Measurements from ENCODE around the gene IFNAR1.
A peak's percentile ranks its signal among the peaks of the same experiment; 100 is the strongest.
"Not testable (repeated sequence)": the region's sequence is repeated elsewhere in the genome, so short reads cannot be mapped to it uniquely, and the experiment has no call there.

Gene IFNAR1

GRCh38 chr21:33308586-33309490, 15.9 kb upstream of the IFNAR1 start:
- no peak for DNase-seq

DNA sequence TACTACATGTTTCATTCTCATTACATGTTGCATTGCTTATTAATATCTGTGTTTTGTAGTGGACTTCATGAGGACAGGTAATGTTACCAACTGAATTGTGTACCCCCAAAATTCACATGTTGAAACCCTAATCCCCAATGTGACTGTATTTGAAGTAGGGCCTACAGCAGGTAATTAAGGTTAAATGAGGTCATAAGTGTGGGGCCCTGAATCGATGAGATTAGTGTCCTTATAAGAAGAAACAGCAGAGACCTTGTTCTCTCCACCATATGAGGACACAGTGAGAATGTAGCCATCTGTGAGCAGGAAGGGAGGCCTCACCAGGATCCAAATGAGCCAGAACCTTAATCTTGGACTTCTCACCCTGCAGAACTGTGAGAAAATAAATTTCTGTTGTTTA, 15.0 kb upstream of the IFNAR1 start:
- no peak for DNase-seq

DNA sequence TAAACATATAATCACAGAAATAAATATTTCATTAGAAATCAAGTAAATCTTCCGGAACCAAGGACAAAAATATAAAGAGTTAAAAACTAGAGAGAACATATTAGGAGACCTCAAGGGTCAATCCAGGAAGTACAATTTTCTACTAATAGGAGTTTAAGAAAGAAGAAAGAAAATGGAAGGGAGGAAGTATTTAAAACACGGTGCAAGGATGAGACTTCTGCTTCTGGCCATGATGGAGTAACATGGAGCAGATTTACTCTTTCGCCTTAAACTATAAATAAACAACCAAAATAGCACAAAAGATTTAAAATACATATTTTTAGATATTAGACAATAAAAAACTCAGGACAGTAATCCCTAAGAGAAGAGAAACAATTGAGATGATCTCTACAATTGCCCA, 12.6 kb upstream of the IFNAR1 start:
- no peak for DNase-seq

GRCh38 chr21:33313183-33313582, 11.6 kb upstream of the IFNAR1 start:
- DNase-seq = no peak

GRCh38 chr21:33313611-33314010, 11.2 kb upstream of the IFNAR1 start:
- no peak for DNase-seq

- no peak for DNase-seq
These were observed 10.7 kb upstream of the IFNAR1 start for GRCh38 chr21:33314111-33314510.

GRCh38 chr21:33315946-33316710, 8.6 kb upstream of the IFNAR1 start:
- no peak for DNase-seq

DNA sequence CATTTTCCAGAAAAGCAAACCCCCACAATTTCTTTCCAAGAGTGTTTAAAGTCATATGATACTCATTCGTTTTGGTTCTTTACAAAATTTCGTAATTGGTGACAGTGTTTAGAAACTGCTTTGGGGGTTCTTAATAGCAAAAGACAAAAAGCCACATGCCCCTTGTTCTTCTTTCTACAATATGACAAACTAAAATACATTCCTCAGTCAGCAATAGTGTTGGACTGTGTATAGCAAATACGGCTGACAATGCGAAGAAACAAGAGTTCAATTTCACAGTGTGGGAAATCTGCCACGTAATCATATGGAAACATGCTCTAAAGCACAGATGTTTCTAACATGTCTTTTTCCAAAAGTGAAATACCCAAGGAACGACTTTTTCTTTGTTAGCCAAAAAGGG, 7.6 kb upstream of the IFNAR1 start:
- no peak for DNase-seq

GRCh38 chr21:33317786-33318486, 6.8 kb upstream of the IFNAR1 start:
- no peak for DNase-seq

DNA sequence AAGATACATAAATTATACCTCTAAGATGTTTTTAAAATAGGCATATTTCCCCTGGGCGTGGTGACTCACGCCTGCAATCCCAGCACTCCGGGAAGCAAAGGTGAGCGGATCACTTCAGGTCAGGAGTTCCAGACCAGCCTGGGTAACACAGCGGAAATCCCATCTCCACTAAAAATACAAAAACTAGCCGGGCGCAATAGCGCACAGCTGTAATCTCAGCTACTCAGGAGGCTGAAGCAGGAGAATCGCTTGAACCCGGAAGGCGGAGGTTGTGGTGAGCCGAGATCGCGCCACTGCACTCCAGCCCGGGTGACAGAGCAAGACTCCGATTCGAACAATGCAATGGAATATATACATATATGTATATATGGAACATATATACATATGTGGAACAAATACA, 3.8 kb upstream of the IFNAR1 start:
- DNase-seq = not testable (repeated sequence)

- not testable (repeated sequence) for DNase-seq
These were observed 1.2 kb upstream of the IFNAR1 start for GRCh38 chr21:33323610-33324009.

- DNase-seq = peak in 3 of 4 experiments; percentile 11 to 41 (median 37)
These were observed 675 bp downstream of the IFNAR1 start for GRCh38 chr21:33325222-33326067.

GRCh38 chr21:33327326-33327725, 2.6 kb downstream of the IFNAR1 start:
- no peak for DNase-seq

- DNase-seq = no peak
These were observed 3.1 kb downstream of the IFNAR1 start for GRCh38 chr21:33327792-33328433.

- no peak for DNase-seq
These were observed 6.0 kb downstream of the IFNAR1 start for GRCh38 chr21:33330726-33331125.

DNA sequence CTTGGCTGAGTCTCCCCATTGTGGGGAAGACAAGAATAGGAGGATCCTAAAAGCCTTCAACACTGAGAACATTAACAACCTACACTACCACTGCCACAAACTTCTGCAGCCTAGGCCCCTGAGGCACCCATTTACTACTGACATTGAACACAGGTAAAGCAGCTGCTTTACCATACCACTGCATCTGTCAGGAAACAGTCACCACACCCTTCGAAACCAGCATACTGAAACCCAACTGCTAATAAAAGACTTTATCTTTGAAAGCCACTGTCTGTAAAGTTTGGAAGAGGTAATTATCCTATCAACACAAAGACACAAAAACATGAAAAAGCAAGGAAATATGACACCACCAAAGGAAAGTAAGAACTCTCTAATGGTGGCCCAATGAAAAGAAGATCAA, 7.4 kb downstream of the IFNAR1 start:
- no peak for DNase-seq

- DNase-seq = no peak
These were observed 9.4 kb downstream of the IFNAR1 start for GRCh38 chr21:33334191-33334590.

- no peak for DNase-seq
These were observed 10.1 kb downstream of the IFNAR1 start for GRCh38 chr21:33334824-33335223.

- DNase-seq = no peak
These were observed 14.4 kb downstream of the IFNAR1 start for GRCh38 chr21:33339135-33339534.

DNA sequence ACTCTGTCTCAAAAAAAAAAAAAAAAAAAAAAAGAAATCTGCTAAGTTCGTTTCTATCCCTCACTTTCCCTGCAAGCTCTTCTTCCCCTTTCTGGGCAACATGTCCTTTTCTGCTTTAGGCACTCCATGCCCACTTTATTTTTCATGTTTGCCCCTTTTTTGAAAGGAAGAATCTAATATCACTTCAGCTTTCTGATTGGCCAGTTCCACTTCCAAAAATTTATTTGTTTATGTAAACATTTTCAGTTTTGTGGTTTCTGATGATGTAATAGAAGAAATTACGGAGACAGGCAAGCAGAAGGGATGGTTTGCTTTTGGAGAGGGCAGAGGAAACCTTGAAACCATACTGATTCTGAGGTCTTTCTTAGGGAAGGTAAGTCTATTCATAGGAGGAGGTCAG, 15.1 kb downstream of the IFNAR1 start:
- DNase-seq = no peak

- no peak for DNase-seq
These were observed 21.0 kb downstream of the IFNAR1 start for GRCh38 chr21:33345751-33346238.

DNA sequence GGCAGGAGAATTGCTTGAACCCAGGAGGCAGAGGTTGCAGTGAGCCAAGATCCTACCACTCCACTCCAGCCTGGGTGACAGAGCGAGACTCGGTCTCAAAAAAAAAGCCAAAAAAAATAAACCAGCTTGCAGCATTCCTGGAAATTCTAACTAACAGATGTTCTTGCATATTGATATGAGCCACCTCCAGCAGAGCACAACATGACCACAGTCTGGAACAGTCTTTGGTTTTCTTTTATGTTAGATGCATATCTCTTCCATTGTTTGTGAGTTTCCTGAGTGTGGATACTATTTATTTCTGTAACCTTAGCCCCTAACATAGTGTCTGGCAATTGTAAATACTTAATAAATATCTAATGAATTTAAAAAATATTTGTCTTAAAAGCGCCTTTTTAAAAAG, 23.9 kb downstream of the IFNAR1 start:
- DNase-seq = no peak
